HG02840 (cell line): ENCODE data around the gene AP5B1.
"Not testable (repeated sequence)": the region's sequence is repeated elsewhere in the genome, so short reads cannot be mapped to it uniquely, and the experiment has no call there.

ENCODE experiments used
- ATAC-seq: cut with Tn5 transposase; IDR thresholded peaks from one replicate; pipeline ENCODE4 v1.9.1; 2021; ENCODE audit warnings: mild to moderate bottlenecking, moderate library complexity, moderate number of reproducible peaks; ENCODE audit not compliant: unreplicated experiment, low FRiP score

The AP5B1 gene

GRCh38 chr11:65767806-65768205, 13.0 kb downstream of the AP5B1 start:
- not testable (repeated sequence) for ATAC-seq

- no peak for ATAC-seq
These were observed 13.4 kb downstream of the AP5B1 start for GRCh38 chr11:65767406-65767805.

DNA sequence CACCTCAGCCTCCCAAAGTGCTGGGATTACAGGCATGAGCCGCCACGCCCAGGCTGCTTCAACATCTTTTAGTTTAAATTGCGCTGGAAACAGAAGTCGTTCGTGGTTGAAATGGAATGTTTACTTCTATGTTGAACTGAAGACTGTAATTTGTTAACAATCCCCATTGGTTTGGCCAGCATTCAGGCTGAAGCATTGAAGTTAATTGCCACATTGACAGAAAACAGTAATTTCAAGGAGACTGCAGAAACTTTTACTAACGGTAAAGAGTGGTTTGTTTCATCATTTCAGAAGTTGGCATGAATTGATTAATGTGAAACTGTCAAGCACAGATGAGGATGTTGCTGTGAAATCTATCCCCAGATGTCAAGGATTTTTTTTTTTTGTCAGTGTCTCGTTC, 14.2 kb downstream of the AP5B1 start:
- no peak for ATAC-seq

DNA sequence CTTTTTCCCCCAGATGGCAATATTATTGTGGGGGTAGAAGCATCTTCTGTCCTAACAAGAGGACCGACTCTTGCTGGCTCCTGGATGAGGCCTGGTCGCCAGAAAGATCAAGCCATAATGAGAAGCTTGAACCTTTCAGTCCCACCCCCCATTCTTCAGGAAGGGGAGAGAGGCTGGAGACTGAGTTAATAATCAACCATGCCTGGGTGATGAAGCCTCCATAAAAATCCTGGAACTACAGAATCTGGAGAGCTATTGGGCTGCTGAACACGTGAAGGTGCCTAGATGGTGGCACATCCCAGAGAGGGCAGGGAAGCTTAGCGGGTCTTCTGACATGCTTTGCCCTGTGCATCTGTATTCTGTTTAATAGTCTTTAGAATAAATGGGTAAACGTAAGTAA, 16.3 kb downstream of the AP5B1 start:
- ATAC-seq: no peak

DNA sequence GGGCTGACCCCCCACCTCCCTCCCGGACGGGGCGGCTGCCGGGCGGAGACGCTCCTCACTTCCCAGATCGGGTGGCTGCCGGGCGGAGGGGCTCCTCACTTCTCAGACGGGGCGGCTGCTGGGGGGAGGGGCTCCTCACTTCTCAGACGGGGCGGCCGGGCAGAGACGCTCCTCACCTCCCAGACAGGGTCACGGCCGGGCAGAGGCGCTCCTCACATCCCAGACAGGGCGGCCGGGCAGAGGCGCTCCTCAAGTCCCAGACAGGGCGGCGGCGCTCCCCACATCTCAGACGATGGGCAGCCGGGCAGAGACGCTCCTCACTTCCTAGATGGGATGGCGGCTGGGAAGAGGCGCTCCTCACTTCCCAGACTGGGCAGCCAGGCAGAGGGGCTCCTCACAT, 18.0 kb downstream of the AP5B1 start:
- ATAC-seq: not testable (repeated sequence)

GRCh38 chr11:65762169-65762568, 18.6 kb downstream of the AP5B1 start:
- ATAC-seq: not testable (repeated sequence)

DNA sequence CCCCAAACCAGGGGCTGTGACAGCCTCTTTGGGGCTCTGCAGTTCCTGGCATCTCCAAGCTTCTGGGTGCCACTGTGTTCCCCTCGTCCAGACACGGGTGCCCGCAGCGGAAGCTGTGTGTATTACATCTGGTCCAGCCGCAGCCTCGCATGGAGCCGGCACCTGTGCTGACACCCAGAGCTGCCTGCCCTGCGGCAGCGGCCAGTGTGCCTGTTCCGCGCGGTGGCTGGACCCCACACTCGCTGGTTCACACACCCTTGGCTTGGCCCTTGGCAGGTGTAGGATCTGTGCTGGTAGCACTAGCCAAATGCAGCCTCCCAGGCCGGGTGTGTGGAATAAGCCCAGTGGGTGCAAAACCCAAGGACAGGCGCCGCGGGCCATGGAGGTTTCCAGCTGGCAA, 35.7 kb downstream of the AP5B1 start:
- ATAC-seq: no peak

DNA sequence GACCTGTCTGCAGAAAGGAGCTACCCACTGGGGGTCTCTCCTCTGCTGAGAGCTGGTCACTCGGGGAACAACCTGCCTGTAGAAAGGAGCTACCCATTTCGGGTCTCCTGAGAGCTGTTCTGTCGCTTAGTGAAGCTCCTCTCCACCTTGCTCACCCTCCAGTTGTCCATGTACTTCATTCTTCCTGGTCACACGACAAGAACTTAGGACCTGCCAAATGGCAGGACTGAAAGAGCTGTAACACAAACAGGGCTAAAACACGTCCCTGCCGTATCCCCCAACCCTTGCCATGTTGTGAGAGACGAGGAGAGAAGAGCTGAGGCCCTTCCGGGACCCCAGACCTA, 36.1 kb downstream of the AP5B1 start:
- no peak for ATAC-seq

- ATAC-seq: no peak
These were observed 36.6 kb downstream of the AP5B1 start for GRCh38 chr11:65744026-65744698.

DNA sequence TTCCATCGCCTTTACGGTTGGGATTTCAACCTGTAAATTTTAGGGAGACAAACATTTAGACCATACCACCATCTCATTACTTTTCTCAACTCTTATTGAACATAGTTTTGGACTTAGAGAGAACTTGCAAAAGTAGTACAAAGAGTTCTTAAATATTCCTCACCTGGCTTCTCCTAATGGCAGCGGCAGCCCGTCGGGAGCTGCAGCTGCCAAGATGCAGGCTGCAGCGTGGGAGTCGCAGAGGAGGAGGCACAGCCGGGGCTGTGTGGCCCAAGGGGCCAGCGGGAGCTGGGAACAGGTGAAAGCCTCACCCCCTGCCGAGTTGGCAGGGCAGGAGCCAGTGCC, 37.1 kb downstream of the AP5B1 start:
- no peak for ATAC-seq

DNA sequence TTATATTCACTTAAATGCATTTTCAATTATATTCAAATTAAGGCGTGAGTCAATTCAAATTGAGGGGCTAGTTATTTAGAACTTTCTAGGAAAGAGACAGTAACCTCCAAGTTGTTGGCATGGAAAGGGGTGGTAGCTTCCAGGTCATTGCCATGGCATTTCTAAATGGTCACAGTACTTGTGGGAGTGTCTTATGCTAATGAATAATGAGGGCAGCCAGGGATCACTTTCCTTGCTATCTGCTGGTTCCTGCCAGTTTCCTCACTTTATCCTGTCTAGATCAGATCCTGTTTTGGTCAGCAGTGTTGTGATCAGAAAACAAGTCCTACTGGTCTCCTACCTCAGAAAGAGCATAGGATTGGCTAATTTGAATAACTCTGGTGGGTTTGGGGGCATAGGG, 38.4 kb downstream of the AP5B1 start:
- ATAC-seq: no peak

DNA sequence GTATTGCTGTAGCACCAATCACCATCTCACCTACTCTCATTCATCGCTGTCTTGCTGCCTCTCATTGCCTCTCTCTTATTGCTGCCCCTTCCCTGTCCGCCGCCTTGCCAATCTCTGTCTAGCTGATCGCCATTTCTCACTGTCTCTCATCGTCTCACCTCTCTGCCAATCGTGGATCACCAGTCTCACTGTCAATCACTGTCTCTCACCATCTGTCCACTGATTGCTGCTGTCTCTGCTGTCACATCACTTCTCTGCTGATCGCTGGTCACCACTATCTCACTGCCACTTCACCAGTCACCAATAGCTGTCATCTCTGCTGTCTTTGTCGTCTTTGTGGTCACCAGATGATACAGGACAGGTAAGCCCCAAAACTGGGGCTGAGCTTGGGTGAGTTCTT, 39.6 kb downstream of the AP5B1 start:
- ATAC-seq: no peak

- ATAC-seq: no peak
These were observed 41.8 kb downstream of the AP5B1 start for GRCh38 chr11:65739022-65739421.

DNA sequence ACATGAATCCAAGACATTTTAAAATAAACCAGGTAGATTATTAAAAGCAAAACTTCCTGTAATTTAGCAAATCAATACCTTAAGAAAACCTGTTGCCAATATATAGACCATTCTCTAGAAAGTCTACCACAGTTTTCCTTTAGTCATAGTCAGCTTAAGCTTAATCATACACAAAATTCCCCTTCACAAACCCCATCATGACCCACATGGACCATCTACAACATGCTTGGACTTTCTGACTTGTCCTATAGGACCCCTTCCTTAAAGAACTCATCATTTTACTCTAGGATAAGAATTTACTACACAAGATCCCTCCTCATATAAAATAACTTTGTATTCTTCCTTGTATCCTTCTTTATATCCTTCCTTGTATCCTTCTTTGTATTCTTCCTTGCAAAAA, 44.0 kb downstream of the AP5B1 start:
- ATAC-seq: no peak

DNA sequence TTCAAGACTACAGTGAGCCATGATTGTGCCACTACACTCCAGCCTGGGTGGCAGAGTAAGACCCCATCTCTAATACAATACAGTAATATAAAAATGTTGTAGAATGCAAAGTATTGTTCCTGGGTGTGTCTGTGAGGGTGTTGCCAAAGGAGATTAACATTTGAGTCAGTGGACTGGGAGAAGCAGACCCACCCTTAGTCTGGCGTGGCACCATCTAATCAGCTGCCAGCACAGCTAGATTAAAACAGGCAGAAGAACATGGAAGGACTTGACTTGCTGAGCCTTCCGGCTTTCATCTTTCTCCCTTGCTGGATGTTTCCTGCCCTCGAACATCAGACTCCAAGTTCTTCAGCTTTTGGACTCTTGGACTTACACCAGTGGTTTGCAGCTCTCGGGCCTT, 45.7 kb downstream of the AP5B1 start:
- ATAC-seq: not testable (repeated sequence)

DNA sequence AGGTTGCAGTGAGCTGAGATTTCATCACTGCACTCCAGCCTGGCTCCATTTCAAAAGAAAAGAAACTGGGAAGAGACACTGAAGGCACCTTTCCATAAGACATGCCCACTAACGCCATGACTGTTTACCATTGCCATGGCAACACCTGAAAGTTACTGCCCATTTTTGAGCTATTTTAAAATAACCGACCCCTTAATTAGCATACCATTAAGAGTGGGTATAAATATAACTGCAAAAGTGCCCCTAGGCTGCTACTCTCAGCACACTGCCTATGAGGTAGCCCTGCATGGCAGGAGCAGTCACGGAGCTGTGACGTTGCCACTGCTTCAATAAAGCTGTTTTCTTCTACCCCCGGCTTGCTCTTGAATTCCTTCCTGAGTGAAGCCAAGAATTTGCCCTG, 50.3 kb downstream of the AP5B1 start:
- no peak for ATAC-seq

DNA sequence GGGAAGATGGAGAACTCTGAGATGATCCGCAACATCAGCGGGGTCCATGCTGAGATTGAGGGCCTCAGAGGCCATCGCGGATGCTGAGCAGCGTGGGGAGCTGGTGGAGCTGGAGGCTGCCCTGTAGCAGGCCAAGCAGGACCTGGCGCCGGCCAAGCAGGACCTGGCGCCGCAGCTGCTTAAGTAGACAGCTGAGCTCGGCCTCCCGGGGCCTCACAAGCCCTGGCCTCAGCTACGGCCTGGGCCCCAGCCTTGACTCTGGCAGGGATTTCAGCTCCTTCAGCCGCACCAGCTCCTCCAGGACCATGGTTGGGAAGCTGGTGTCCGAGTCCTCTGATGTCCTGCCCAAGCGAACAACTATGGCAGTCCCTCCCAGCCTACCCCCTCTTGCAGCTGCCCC, 52.9 kb downstream of the AP5B1 start:
- no peak for ATAC-seq

DNA sequence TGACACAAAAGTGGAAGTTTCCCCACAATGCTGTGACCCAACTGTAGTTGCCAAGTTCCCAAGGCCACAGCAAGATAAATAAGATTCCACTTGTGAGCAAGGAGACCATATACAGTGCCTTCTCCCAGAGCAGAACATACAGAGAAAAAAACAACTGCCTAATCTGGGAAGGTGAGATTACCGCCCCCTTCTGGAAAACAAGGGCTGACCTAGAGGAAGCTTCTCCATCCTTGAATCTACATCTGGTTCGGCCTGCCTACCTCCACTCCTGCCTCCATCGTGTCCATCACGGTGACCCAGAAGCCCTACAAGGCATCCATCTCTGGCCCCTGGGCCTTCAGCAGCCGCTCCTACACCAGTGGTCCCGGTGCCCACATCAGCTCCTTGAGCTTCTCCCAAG, 54.1 kb downstream of the AP5B1 start:
- ATAC-seq: no peak
